ENCODE measurements around the gene SPAG9. TPM values are rescaled to one million over a fixed set of nuclear protein-coding genes. Genes with fewer than 3 reads are reported as not detected.

SPAG9 gene
- total and polyA plus RNA-seq, 2 of the 8 experiments (the other 6 are each of a cell fraction or from before 2014, with no cell fraction given) = 9.8 to 63.8 TPM

- TF ChIP-seq CHD7 (IDR thresholded peaks at IDR 0.05; ENCODE audit: insufficient replicate concordance, low read length) = no peak
- TF ChIP-seq TEAD4 (IDR thresholded peaks at IDR 0.05; ENCODE audit: low read depth, low read length) = no peak
- TF ChIP-seq RXRA (IDR thresholded peaks at IDR 0.05; ENCODE audit: insufficient read depth, low read depth, low read length) = no peak
- no peak for TF ChIP-seq FOSL1 (IDR thresholded peaks at IDR 0.05; ENCODE audit: insufficient read depth, low read depth, low read length)
- no peak for TF ChIP-seq RBBP5 (IDR thresholded peaks at IDR 0.05; ENCODE audit: borderline replicate concordance, low read depth, low read length)
- no peak for TF ChIP-seq EZH2 (IDR thresholded peaks at IDR 0.05; ENCODE audit: low read depth, low read length, severe bottlenecking)
- TF ChIP-seq, protein P1, sequence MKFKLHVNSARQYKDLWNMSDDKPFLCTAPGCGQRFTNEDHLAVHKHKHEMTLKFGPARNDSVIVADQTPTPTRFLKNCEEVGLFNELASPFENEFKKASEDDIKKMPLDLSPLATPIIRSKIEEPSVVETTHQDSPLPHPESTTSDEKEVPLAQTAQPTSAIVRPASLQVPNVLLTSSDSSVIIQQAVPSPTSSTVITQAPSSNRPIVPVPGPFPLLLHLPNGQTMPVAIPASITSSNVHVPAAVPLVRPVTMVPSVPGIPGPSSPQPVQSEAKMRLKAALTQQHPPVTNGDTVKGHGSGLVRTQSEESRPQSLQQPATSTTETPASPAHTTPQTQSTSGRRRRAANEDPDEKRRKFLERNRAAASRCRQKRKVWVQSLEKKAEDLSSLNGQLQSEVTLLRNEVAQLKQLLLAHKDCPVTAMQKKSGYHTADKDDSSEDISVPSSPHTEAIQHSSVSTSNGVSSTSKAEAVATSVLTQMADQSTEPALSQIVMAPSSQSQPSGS (IDR thresholded peaks at IDR 0.05; ENCODE audit: low read length) = no peak
- no peak for TF ChIP-seq MAX (IDR thresholded peaks at IDR 0.05)
- no peak for TF ChIP-seq CHD1 (IDR thresholded peaks at IDR 0.05; ENCODE audit: low read depth, low read length)
Measured at GRCh38 chr17:51010173-51010675, 110.4 kb downstream of the SPAG9 start (continued).

All from H1 (cell line).